COLO668 (cell line): Measurements from ENCODE around the gene RERE.

Experiments used
- DNase-seq: peaks from one replicate; lab custom pipeline; 2025; ENCODE audit not compliant: unreplicated experiment; lab: John Stamatoyannopoulos, UW

The RERE gene

DNA sequence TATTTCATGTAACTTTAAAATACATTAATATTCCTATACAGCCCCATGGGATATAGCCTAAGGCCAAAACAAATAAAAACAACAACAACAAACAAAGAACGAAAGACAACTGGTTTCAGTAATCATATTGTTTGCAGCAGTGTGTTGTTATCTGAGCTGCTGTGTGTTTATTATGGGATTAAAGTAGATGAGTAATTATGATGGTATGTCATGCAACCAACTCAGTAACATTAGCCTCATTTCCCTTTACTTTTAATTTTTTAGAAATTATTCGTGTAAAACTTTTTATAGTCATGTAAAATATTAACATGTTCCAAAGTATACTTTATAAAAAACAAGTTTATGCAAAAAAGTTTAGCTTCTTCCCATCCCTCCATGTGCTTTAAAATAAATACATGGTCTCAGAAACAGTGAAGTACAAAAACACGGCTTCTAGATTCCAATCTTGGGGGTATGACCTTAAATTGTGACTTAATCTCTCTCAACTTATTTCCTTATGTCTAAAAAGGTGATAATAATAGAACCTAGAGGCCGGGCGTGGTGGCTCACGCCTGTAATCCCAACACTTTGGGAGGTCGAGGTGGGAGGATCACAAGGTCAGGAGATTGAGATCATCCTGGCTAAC lies 323.4 kb downstream of the RERE start:
- DNase-seq, result no peak

DNA sequence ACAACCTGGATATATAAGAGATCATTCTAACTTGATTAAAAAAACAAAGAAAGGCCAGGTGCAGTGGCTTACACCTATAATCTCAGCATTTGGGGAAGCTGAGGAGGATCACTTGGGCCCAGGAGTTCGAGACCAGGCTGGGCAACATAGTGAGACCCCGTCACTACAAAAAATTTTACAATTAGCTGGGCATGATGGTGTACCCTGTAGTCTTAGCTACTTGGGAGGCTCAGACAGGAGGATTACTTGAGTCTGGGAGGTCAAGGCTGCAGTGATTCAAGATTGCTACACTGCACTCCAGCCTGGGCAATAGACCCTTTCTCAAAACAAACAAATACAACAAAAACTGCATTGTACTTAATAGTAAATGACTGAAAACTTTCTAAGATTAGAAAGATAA lies 330.2 kb downstream of the RERE start:
- no peak for DNase-seq

DNA sequence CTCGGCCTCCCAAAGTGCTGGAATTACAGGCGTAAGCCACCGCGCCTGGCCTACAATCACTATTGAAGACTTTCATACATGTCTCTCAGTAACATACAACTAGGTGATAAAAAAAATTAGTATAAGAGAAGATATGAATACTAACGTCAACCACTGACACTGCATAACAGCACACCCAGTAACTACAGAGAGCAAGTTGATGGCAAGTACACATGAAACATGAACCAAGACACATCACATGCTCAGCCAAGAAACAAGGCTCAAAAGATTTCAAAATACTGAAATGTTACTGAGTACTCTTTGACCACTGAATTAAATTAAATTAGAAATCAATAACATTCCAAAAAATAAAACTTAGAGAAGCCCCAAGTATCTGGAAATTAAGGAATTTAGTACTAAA lies 331.4 kb downstream of the RERE start:
- DNase-seq, result no peak

DNA sequence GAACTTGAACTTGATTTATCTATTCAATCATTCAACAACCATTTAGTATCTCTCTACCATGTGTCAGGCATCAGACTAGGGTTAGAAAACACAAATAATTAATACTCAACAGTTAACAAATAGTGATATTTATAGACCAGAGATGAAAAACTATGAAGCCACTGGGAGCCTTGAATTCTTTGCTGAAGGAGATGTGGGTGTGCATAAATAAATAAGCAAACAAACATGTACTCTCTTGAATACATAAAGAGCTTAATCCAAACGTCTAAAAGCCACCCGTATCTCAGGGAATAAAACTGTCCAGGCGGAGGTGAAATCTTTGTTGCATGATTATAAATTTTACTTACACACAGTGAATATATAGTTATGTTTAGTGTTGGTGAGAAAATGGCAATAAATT lies 333.9 kb downstream of the RERE start:
- no peak for DNase-seq

DNA sequence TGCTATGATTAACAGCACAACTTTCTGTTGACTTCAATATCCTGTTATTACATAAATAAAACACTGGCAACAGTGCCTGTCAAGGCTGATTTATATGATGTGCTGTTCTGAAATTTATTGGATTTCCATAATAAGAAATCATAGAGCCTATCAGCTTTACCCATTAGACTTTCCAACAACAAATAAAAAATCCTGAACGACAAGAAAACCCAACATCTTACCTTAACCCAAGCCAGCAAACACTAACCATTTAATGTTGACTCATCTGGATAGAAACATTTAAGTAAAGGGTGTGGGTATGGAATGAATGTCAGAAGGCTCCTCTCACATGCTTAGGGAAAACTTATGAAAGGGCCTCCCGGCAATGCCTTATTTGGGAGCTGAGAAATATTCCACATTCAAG lies 334.5 kb downstream of the RERE start:
- no peak for DNase-seq

DNA sequence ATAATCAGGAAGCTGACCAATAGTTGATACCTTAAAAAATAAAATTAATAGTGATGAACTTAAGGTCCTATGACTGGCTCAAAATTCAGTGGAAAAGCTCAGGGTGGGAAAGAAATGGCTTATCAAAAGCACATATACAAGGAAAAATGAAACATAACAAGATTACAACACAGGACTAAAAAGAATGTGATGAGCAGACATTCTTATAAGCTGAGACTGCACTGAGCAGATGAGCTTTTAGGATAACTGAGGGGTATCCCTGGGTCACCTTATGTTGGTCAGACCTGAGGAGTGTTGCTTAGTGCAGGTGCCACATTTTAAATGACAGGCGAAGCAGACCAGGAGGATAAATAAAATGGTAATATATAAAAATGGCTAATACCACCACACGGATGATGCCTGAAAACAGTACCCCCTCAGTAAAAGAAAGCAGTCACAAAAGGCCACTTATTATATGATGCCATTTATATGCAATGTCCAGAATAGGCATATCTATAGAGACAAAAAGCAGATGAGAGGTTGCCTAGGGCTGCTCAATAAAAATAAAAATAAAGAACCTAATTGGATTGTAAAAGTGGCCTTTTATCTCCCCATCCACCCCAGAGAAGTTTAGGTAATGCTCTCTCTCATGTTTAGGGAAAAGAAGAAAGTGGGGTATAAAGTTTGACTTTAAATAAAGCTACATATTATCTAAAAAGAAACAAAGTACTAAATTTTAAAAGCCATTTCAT lies 335.6 kb downstream of the RERE start:
- no peak for DNase-seq

DNA sequence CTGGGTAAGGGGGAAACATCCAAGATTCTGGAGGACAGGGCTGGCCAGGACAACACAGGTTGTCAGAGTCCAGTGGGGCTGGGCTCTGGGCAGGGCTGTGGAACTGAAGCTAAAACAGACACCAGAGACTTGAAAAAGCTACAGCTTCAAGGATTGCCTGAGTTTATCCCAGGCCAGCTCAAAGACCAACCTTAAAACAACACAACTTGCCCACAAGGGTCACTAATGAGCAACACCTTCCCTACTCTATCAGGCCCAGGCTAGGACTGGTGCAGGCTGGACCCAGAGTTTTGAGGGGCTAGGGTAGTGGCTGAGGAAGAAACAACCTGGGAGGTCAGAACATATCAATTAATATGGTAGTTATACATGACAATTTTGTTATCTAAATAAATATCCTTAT lies 338.9 kb downstream of the RERE start:
- DNase-seq, result no peak

DNA sequence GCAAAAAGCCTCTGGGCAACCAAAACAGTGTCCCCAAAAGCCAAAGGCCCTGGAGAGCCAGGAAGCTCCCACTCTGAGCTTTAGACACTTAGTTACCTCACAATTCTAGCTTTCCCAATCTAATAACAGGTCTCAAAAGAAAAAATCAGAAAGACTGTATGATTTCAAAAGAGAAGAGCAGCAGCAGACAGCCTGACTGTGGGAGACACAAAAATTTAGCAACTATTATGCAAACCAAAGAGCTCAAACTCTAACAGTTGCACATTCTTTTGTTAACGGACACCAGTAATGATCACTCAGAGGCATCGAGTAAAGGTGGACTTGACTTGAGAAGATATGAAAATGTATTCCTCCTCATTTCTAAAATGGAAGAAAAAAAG lies 339.5 kb downstream of the RERE start:
- DNase-seq, result no peak

DNA sequence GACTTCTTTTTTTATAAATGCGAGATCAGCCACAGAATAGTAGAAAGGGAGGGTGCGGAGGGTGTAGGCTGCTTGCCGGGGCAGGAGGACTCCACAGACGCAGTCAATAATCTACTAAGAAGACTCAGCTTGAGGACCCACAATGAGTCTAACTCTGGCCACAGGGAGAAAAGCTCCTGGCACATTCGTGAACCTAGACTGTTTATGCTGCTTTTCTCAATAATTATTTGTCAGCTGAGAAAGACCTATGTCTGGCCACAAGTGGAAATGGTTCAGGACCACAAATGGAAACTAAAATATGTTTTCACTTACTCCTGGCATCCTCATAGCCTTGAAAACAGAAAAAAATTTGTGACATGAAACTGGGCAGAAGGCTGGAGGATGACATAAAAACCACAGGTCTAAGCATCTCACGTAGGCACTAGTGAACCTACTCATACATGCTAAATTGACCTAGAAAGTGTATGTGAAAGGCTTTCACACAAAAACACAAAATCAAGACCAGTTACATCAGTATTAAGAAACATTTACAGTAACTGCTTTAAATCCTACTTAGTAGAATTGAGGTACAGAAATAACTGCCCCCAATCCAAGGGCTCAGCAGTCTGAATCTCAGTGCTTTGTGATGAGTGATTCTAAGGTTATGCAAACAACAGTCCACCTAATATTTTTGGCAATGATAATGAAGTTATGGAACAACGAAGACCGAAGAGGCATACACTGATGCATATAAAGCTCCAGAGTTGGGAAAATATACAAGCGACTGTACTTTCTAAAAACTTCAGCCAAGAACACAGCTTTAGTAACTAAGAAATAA lies 340.1 kb downstream of the RERE start:
- DNase-seq, result no peak

DNA sequence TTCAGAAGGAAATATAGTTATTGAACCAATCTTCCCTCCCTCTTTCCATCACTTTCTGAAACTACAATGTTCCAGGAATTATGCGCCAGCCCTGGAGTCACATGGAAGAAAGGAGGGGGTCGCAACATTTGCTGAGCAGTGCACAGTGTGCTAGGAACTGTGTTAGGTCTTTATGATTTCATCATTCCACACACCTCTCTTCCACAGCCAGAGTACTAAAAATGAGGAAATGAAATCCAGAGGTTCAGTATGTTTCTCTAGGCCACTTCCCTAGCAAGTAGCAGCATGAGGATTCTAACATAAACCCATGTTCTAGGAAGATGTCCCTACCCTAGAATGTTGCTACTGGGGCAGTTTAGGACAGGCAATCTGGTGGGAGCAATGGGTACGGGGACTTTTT lies 341.4 kb downstream of the RERE start:
- no peak for DNase-seq

DNA sequence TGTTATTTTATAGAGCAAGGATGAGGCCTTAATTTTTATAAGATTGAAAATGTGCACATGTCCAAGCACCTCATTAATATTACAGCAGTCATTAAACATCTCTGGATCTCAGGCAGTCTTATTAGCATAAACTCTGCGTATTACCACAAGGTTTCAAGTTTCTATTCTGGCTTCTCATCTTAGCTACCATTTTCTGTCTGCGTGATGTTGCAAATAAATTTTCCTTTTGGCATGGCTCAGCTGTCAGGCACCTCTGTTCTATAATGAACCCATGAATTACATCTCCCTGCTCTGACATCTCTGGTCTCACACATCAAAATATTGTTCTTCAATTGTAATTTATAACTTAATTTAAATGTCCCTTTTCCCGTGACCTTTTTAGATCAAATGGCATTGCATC lies 343.1 kb downstream of the RERE start:
- no peak for DNase-seq

DNA sequence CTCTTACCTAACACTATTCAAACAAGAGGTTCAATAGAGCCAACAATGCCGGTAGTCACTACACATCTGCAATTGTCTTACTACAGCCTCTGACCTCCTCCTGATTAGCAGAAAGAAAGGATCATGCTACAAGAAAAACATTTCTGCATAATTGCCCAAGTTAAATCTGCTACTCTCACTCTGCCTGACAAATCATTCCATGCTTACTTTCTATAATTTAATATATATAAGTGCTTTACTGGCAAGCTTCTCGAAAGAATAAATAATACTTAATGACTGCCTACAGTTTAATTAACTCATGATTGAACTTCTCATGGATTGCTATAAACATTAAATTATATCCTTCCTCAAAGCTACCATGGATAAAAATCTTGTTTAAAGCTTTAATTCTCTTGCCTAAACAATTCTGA lies 343.5 kb downstream of the RERE start:
- no peak for DNase-seq

DNA sequence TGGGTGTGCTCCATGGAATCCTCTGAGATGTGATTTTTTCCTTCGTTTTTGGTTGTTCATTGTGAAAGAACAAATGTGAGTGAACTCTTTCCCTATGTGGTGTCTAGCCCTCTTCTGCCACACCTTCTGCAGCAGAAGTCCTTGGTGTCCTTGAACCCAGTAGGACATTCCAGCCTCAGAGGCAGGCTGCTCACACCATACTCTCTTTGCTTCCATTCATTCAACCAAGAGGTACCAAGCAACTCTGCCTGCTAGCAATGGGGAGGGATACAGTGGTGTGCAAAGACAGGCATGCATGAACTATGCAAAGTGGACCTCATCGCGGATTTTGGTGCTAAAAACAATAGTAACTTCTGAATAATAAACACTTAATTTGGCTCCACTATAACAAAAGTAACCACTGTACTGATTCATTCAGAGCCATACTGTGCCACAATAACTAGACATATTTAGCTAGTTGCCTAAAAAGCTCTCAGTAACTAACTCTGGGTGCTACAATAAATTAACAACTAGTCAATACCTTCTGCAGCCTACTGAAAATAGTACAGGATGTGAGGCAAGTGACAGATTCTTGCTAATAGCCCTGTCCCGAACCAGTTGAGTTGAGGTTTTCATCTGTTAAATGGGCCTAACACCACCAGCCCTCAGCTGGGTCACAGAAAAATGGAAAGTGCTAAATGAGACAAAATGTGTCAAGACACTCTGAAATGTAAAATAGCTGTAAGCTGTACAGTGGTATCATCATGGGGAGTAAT lies 344.1 kb downstream of the RERE start:
- DNase-seq, result no peak

DNA sequence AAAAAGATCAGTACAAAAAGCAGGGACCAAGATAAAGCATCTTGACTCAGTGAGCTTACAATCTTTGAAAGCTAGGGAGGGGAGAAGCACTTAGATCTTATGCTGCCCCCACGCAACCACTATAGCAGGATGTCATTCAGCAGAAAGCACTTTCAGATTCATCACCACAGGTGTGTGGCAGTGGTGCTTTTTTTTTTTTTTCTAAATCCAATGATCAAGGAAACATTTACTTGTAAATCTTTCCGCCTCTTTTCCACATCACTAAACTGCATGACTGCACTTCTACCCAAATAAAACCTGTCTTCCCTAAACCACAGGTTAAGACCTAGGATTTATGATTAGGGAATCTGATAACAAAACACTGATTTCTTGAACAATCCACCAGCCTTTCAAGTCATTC lies 344.8 kb downstream of the RERE start:
- DNase-seq, result no peak

DNA sequence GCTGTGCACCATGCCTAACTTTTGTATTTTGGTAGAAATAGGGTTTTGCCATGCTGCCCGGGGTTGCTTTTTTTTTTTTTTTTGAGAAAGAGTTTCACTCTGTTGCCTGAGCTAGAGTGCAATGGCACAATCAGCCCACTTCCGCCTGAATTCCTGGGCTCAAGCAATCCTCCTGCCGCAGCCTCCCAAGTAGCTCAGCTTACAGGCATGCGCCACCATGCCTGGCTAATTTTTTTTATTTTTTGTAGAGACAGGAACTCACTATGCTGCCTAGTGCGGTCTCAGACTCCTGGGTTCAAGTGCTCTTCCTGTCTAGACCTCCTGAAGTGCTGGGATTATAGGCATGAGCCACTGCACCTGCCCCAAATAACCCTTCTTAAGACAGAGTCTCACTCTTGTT lies 346.0 kb downstream of the RERE start:
- DNase-seq, result no peak

DNA sequence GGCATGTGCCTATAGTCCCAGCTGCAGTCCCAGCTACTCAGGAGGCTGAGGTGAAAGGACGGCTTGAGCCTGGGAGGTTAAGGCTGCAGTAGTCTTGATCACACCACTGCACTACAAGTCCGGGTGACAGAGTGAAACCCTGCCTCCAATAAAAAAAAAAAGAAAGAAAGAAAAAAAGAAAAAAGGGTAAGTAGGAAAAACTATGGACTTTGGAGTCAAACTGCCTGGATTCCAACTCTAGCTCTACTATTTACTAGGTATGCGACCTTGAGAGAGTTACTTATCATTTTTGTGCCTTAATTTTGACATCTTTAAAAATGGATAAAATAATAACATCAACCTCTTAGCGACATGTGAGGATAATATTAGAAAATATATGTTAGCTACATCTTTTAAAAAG lies 348.7 kb downstream of the RERE start:
- DNase-seq, result no peak

DNA sequence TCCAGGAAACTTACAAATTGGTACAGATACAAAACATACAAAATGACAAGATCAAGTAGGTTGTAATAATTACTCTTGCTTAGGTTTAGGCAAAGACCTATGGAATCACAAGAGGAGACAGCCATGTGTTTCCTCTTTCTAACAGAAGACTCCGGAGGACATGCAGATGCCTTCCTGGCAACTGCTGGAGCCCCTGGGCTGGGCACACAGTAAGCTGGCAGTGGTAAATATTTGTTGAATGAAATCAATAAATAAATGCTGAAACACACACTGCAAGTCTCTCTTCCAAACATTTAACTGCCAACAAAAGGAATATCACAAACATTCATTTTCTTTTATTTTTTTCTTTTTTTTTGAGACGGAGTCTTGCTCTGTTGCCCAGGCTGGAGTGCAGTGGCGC lies 350.1 kb downstream of the RERE start:
- DNase-seq, result no peak

DNA sequence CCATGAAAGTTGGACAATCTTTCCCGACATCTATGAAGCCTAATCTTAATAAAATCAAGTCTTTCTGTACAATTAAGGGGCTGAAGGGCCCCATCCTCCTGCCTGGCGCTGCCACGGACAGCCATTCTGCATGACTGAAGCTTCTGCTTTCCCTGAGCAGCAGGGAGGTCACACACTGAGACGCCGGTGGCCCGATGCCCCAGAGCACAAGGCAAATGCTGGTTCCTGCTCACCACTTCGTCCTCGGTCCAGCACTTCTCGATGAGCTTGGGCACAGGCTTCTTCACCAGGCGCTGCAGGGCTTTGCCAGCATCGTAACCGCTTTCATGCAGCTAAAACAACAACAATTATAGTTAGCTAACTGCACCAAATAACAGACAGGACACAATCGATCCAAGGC lies 351.7 kb downstream of the RERE start:
- no peak for DNase-seq

DNA sequence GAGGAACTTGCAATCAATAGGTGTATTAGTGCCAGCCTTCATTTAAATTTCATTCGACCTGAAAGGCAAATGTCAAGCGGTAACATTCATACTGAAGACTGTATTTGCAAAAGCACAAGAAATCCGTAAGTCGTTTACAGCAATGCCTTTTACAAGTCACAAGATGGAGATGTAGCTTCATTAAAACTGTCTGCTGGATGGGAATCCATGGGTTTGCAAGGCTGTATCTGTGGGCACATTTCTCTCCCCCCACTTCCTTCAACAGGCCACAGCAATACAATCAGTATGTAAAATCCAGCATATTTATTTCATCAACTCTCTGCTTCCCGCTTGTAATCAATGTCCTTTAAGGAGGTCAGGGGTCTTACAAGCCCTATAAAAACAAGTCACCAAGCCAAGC lies 352.4 kb downstream of the RERE start:
- no peak for DNase-seq

DNA sequence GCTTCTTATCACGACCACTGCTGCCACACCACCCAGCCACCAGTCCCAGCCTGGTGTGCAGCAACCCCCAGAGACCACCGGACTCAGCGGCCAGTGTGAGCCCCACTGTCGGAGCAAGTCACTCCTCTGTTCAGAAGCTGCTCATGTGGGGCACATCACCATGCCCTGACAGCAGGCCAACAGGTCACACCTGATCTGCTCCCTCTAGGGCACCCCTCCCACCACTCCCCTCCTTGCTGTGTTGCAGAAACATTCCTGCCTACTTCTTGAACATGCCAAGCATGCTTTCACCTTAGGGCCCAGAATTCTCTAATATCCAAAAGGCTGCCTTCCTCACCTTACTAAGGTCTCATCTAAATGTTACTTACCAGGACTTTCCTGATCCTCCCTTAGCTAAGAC lies 353.1 kb downstream of the RERE start:
- DNase-seq, result no peak

DNA sequence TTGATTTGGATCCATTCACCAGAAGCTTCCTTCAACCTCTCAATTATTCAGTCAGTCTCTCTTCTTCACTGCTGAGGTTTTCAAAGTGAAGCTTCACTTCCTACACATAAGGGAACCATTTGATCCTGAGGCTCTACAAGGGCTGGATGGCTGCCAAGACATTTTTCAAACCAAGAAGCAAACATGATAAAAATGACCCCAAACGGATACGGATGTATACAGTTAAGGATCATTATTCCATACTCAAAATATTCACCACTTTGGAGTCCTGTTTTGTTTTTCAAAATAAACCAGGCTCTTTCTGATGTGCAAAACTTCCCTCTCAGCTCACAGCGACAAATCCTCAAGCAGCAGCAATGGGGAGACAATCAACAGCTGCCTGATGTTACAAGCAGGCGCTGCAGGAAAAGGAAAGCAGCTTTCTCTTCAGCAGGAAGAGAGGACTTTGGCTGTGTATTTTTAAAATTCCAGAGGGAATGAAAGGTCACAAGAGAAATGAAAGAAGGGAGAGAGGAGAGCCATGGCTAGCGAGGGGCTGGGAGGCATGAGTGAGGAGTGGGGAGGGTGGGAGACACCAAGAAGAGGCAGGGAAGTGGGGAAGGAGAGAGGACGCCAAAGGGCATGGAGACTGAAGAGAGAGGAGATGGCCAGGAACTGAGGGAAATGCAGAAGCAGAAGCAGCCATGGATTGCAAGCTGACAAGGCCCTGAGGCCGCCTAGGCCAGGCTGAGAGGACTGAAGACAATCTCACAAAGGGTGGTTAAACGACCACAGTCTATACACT lies 354.1 kb downstream of the RERE start:
- no peak for DNase-seq
